ENCODE measurements around the gene RMDN3. TPM values are rescaled to one million over a fixed set of nuclear protein-coding genes. Genes with fewer than 3 reads are reported as not detected.
A peak's percentile ranks its signal among the peaks of the same experiment; 100 is the strongest.

The RMDN3 gene
- total and polyA plus RNA-seq, 9 of the 15 experiments (the other 6 are each of a cell fraction or from before 2014, with no cell fraction given), result 8.1 to 38.2 (median 25.9) TPM

DNA sequence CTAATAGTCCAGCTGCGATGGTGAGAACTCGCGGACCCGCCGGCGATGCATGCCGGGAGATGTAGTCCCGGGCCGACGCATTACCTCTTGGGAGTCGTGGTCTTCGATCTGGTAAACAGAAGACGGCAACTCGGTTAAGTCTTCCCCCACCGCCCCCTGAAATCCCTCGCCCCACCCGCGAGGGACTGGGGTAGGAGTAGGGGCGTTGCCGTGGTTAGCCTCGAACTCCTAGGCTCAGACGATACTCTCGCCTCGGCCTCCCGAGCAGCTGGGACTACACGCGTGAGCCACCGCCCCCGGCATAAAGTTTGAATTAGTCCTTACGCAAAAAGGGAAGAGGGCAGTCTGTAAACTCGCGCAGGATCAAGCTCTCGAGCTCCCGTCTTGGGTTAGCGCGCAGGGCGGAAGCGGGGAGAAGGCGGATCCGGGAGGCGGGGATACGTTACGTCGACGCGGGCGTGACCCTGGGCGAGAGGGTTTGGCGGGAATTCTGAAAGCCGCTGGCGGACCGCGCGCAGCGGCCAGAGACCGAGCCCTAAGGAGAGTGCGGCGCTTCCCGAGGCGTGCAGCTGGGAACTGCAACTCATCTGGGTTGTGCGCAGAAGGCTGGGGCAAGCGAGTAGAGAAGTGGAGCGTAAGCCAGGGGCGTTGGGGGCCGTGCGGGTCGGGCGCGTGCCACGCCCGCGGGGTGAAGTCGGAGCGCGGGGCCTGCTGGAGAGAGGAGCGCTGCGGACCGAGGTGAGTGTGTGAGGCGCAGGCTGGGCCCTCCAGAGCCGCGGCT lies 60.2 kb downstream of the RMDN3 start, which contains the start of gene RAD51 (continued):
- TF ChIP-seq PTBP1 (IDR thresholded peaks at IDR 0.05; ENCODE audit: low read depth, low read length), result no peak
- TF ChIP-seq HDAC6 (IDR thresholded peaks at IDR 0.05; ENCODE audit: low read depth, low read length), result 0 out of 2 replicates have a peak, but pooled peaks have one; percentile 60
- TF ChIP-seq NFIX (CRISPR knock-in tag; IDR thresholded peaks at IDR 0.05; ENCODE audit: low read depth), result no peak
- TF ChIP-seq, protein P1, sequence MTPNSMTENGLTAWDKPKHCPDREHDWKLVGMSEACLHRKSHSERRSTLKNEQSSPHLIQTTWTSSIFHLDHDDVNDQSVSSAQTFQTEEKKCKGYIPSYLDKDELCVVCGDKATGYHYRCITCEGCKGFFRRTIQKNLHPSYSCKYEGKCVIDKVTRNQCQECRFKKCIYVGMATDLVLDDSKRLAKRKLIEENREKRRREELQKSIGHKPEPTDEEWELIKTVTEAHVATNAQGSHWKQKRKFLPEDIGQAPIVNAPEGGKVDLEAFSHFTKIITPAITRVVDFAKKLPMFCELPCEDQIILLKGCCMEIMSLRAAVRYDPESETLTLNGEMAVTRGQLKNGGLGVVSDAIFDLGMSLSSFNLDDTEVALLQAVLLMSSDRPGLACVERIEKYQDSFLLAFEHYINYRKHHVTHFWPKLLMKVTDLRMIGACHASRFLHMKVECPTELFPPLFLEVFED (CRISPR knock-in tag; conservative IDR thresholded peaks at IDR 0.05), result no peak
- no peak for TF ChIP-seq ZNF408 (CRISPR knock-in tag; IDR thresholded peaks at IDR 0.05; ENCODE audit: low read depth)
- TF ChIP-seq, protein P2, sequence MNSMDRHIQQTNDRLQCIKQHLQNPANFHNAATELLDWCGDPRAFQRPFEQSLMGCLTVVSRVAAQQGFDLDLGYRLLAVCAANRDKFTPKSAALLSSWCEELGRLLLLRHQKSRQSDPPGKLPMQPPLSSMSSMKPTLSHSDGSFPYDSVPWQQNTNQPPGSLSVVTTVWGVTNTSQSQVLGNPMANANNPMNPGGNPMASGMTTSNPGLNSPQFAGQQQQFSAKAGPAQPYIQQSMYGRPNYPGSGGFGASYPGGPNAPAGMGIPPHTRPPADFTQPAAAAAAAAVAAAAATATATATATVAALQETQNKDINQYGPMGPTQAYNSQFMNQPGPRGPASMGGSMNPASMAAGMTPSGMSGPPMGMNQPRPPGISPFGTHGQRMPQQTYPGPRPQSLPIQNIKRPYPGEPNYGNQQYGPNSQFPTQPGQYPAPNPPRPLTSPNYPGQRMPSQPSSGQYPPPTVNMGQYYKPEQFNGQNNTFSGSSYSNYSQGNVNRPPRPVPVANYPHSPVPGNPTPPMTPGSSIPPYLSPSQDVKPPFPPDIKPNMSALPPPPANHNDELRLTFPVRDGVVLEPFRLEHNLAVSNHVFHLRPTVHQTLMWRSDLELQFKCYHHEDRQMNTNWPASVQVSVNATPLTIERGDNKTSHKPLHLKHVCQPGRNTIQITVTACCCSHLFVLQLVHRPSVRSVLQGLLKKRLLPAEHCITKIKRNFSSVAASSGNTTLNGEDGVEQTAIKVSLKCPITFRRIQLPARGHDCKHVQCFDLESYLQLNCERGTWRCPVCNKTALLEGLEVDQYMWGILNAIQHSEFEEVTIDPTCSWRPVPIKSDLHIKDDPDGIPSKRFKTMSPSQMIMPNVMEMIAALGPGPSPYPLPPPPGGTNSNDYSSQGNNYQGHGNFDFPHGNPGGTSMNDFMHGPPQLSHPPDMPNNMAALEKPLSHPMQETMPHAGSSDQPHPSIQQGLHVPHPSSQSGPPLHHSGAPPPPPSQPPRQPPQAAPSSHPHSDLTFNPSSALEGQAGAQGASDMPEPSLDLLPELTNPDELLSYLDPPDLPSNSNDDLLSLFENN (IDR thresholded peaks at IDR 0.05; ENCODE audit: low read depth in 2 of 2, low read length in 2 of 2), result no peak
- TF ChIP-seq, protein P3, sequence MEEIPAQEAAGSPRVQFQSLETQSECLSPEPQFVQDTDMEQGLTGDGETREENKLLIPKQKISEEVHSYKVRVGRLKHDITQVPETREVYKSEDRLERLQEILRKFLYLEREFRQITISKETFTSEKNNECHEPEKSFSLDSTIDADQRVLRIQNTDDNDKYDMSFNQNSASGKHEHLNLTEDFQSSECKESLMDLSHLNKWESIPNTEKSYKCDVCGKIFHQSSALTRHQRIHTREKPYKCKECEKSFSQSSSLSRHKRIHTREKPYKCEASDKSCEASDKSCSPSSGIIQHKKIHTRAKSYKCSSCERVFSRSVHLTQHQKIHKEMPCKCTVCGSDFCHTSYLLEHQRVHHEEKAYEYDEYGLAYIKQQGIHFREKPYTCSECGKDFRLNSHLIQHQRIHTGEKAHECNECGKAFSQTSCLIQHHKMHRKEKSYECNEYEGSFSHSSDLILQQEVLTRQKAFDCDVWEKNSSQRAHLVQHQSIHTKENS (CRISPR knock-in tag; IDR thresholded peaks at IDR 0.05), result no peak
- TF ChIP-seq MAFF (IDR thresholded peaks at IDR 0.05; ENCODE audit: low read length), result no peak
- no peak for TF ChIP-seq ZC3H4 (CRISPR knock-in tag; IDR thresholded peaks at IDR 0.05; ENCODE audit: borderline replicate concordance)
- TF ChIP-seq ZNF584 (CRISPR knock-in tag; IDR thresholded peaks at IDR 0.05; ENCODE audit: low read depth), result no peak
- TF ChIP-seq, protein P4, sequence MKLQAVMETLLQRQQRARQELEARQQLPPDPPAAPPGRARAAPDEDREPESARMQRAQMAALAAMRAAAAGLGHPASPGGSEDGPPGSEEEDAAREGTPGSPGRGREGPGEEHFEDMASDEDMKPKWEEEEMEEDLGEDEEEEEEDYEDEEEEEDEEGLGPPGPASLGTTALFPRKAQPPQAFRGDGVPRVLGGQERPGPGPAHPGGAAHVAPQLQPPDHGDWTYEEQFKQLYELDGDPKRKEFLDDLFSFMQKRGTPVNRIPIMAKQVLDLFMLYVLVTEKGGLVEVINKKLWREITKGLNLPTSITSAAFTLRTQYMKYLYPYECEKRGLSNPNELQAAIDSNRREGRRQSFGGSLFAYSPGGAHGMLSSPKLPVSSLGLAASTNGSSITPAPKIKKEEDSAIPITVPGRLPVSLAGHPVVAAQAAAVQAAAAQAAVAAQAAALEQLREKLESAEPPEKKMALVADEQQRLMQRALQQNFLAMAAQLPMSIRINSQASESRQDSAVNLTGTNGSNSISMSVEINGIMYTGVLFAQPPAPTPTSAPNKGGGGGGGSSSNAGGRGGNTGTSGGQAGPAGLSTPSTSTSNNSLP (IDR thresholded peaks at IDR 0.05; ENCODE audit: borderline replicate concordance, low read depth, low read length), result no peak
- peak; percentile 60; the same call in 1 of the 2 replicates for TF ChIP-seq CTBP1 (IDR thresholded peaks at IDR 0.05; ENCODE audit: borderline replicate concordance)
- TF ChIP-seq PCBP1 (IDR thresholded peaks at IDR 0.05; ENCODE audit: low read depth, low read length, poor library complexity, severe bottlenecking), result peak; percentile 47
- 0 out of 2 replicates have a peak, but pooled peaks have one; percentile 47 for TF ChIP-seq CBFB (CRISPR knock-in tag; IDR thresholded peaks at IDR 0.05)
- TF ChIP-seq, protein P5, sequence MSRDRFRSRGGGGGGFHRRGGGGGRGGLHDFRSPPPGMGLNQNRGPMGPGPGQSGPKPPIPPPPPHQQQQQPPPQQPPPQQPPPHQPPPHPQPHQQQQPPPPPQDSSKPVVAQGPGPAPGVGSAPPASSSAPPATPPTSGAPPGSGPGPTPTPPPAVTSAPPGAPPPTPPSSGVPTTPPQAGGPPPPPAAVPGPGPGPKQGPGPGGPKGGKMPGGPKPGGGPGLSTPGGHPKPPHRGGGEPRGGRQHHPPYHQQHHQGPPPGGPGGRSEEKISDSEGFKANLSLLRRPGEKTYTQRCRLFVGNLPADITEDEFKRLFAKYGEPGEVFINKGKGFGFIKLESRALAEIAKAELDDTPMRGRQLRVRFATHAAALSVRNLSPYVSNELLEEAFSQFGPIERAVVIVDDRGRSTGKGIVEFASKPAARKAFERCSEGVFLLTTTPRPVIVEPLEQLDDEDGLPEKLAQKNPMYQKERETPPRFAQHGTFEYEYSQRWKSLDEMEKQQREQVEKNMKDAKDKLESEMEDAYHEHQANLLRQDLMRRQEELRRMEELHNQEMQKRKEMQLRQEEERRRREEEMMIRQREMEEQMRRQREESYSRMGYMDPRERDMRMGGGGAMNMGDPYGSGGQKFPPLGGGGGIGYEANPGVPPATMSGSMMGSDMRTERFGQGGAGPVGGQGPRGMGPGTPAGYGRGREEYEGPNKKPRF (IDR thresholded peaks at IDR 0.05; ENCODE audit: low read depth, low read length), result no peak
- no peak for TF ChIP-seq ZNF174 (CRISPR knock-in tag; IDR thresholded peaks at IDR 0.05)
- TF ChIP-seq KLF1 (tag; IDR thresholded peaks at IDR 0.05), result 0 out of 2 replicates have a peak, but pooled peaks have one; percentile 17

Measured in K562 (cell line).